NCI-H2029 treated with DMSO at 0.1 percent for 48 hours (cell line): ENCODE results near the gene LRP5.
"Not testable (repeated sequence)": the region's sequence is repeated elsewhere in the genome, so short reads cannot be mapped to it uniquely, and the experiment has no call there.

Source experiments
- DNase-seq: peaks from one replicate; lab custom pipeline; 2025; lab: John Stamatoyannopoulos, UW

Gene LRP5

GRCh38 chr11:68442433-68442832 lies 130.0 kb downstream of the LRP5 start:
- DNase-seq = no peak

GRCh38 chr11:68444566-68444965 lies 132.2 kb downstream of the LRP5 start:
- DNase-seq = no peak

DNA sequence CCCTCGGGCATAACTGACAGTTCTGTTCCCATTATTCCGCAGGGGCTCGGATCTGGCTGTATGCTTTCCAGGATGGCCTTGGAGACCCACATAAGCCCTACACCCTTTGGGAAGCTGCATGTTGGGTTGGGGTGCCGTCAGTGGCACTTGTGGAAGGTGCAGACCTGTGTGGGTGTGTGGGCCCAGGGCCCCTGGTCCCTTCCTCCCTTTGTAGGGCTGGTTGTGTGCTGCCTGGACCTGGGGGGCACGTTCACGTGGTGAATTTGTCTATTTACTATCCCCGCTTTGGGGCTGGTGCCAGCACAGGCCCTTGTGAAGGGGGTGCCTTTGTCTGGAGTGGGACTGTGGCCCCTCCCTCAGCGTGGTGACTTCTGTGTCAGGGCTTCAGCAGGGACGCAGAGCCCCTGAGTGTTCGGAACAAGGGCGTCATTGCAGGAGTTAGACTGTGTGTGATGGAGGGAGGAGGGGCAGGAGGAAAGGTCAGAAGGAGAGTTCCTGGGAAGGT lies 133.2 kb downstream of the LRP5 start:
- DNase-seq = no peak

GRCh38 chr11:68446046-68446725 lies 133.8 kb downstream of the LRP5 start:
- DNase-seq = no peak

GRCh38 chr11:68447015-68447801 lies 134.8 kb downstream of the LRP5 start:
- peak; percentile 30 for DNase-seq

DNA sequence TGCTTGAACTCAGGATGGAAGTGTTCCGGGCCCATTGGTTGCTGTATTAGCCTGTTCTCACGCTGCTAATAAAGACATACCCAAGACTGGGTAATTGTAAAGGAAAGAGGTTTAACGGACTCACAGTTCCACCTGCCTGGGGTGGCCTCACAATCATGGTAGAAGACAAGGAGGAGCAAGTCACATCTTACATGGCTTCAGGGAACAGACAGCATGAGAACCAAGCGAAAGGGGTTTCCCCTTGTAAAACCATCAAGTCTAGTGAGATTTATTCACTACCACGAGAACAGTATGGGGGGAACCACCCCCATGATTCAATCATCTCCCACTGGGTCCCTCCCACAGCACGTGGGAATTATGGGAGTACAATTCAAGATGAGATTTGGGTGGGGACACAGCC lies 135.5 kb downstream of the LRP5 start:
- DNase-seq = not testable (repeated sequence)

DNA sequence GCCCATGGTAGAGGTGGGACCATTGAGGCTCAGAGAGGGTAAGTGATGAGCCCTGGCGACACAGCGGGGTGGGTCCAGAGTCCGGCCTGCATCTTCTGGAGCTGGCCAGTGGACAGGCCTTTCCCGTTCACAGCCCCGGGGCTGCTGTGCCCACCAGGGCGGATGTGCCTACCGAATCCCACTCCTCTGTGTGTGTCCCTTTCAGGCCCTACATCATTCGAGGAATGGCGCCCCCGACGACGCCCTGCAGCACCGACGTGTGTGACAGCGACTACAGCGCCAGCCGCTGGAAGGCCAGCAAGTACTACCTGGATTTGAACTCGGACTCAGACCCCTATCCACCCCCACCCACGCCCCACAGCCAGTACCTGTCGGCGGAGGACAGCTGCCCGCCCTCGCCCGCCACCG lies 136.2 kb downstream of the LRP5 start:
- DNase-seq = no peak

- no peak for DNase-seq
Measured at GRCh38 chr11:68449951-68450350, 137.6 kb downstream of the LRP5 start.

DNA sequence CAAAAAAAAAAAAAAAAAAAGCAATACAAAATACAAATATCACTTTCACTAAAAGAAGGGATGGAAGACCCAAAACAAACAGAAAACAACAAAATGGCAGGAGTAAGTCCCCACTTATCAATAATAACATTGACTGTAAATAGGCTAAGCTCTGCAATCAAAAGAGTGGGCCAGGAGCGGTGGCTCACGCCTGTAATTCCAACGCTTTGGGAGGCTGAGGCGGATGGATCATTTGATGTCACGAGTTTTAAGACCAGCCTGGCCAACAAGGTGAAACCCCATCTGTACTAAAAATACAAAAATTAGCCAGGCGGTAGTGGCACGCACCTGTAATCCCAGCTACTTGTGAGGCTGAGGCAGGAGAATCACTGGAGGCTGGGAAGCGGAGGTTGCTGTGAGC lies 138.3 kb downstream of the LRP5 start:
- DNase-seq = no peak

DNA sequence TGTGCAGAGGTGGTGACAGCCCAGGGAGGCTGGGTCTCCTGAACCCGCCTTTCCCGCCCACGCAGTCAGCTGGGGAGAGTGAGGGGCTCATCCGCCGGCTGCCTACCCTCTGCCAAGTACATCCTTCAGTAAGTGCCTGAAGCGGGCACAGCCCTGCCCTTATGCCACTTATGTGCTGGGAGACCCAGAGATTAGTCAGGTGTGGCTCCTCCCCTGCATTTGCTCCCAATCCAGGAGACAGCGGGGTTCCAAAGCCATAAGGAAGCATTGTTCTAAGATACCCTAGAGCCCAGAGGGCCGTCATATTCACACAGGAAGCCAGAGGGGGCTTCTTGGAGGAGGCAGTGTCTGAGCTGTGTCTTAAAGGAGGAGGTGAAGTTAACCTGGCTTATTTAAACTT lies 142.4 kb downstream of the LRP5 start:
- DNase-seq = no peak

DNA sequence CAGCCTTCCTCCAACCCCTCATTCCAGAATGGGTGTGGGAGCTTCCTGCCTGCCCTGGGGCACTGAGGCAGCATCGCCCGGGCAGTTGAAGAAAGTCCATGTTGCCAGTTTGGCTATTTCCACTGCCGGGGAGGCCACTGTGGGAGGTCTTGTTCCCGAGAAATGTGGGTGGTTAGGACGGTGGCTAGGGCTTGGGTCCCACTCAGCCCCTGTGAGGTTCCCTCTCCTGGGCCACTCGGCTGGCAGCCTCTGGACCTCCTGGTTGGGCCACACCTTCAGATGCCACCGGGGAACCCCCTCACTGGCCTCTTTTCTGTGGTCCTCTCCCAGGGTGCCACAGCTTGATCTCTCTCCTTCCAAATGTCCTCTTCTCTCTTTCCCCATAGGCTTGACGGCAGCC lies 143.1 kb downstream of the LRP5 start:
- no peak for DNase-seq

DNA sequence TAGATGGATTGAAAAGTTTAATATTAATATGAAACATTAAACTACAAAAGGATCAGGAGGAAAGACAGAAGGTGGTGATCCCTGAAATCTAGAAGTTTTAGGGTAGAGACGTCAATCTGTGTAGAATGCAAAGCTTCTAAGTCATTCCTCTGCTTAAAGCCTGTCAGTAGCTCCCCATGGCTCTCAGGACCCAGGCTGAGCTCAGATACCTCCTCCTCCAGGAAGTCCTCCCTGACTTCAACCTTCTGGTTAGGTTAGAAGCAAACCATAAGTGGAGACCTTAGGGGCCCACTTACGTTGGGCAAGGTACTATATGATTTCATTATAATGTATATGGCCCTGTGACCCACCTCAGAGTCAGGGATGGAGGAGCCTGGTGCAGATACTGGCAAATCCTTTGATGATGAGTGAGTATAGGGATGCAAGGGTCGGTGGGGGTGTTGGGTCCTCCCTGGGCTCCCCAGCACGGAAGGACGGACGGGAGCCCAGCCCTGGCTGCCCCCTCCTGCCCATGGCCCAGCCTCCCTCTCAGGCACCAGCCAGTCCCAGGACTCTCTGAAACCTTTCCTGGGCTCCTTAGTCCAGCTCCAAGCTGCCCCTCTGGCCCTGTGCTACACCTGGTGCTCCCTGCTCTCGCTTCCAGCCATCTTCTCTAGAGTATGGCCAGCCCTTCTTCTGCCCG lies 145.0 kb downstream of the LRP5 start:
- DNase-seq = no peak

GRCh38 chr11:68457898-68458249 lies 145.5 kb downstream of the LRP5 start:
- no peak for DNase-seq

DNA sequence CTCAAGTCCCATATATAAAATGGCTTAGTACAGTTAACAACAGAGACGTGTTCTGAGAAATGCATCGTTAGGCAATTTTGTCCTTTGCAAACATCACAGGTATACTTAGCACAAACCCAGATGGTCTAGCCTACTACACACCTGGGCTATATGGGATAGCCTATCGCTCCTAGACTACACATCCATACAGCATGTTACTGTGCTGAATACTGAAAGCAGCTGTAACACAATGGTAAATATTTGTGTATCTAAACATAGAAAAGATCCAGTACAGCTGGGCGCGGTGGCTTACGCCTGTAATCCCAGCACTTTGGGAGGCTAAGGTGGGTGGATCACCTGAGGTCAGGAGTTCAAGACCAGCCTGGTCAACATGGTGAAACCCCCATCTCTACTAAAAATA lies 145.9 kb downstream of the LRP5 start:
- DNase-seq = not testable (repeated sequence)

- peak; percentile 94 for DNase-seq
Measured at GRCh38 chr11:68459886-68460740, 147.7 kb downstream of the LRP5 start.

- DNase-seq = peak; percentile 10
Measured at GRCh38 chr11:68460741-68461574, 148.6 kb downstream of the LRP5 start, which contains the start of gene PPP6R3. TSS of gene PPP6R3 (plus strand) at chr11:68460752. CDS start at chr11:68537665, 76,913 bp downstream.

- DNase-seq = no peak
Measured at GRCh38 chr11:68461575-68461917, 149.2 kb downstream of the LRP5 start.

- no peak for DNase-seq
Measured at GRCh38 chr11:68463714-68464113, 151.3 kb downstream of the LRP5 start.

DNA sequence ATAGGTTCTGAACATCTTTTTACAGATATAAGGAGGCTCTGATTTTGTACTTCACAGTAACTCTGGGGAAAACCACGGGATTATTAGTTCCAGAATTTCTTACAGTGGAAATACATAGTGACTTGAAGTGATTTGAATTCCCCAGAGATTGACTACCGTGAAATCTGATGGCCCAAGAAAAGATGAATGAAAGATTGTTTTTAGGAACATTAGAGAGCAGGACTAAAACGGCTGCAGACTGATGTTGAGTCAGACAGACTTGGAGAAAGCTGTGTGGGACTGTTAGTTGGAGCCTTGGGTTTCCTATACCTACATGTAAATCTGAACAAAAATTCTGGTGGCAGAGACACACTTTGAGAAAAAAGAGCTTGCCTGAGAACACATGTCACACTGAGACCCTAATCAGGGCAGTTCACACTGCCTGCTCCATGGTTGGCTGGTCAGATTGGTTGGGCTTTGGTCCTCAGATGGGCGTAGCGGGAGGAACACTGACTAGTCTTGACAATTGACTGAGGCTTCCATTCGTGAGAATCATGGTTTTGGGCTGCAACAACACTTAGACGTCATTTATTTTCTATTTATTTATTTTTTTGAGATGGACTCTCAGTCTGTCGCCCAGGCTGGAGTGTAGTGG lies 154.9 kb downstream of the LRP5 start:
- no peak for DNase-seq

DNA sequence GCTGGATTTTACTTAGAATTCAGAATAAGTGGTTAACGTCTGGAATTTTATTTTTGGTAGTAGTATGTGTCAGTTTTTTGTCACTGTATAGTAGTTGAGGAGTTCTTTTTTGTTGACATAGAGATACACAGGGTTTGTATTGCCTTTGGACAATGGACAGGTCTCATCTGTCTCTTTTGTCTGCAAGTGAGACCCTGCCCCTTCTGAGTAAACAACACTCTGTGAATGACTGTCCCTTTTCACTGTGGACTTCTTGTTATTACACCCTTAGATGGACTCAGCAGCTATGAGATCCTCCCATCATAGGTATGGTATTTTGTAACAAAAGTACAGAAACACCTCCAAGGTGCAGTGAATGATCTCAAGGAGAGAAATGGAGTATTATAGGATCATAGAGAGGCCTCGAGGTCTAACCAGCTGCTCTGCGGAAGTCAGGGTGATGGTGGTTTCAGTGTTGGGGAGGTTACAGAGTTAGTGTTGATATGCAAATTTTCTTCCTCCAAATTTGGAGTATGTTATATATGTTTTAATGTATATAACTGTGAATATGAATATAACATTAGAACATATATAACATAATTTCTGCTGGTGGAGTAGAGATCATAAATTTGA lies 155.9 kb downstream of the LRP5 start:
- DNase-seq = peak; percentile 17
